HepG2 (cell line): Measurements from ENCODE around the gene RASD1.

ENCODE experiments used
- FOXC1 ChIP-seq: sonication (generic); formaldehyde crosslinking; IDR thresholded peaks from 2 replicates; pipeline ENCODE4 v1.8.0; 2022; ENCODE audit warnings: mild to moderate bottlenecking, missing genetic modification reagents, borderline replicate concordance
- FOXP1 ChIP-seq, 2 experiments: fragments of 450-650 bp in 1 of 2; IDR thresholded peaks; 2 replicates each; pipeline ENCODE4 v1.6.1; 2017 to 2018; ENCODE audit warnings: antibody characterized with exemption in 1 of 2
- GFI1 ChIP-seq: sonication (generic); formaldehyde crosslinking; IDR thresholded peaks from 2 replicates; pipeline ENCODE4 v1.5.0; 2020; ENCODE audit warnings: missing genetic modification reagents, mild to moderate bottlenecking, borderline replicate concordance
- NBN ChIP-seq: fragments of 450-650 bp; conservative IDR thresholded peaks from 2 replicates; pipeline ENCODE4 v1.6.1; 2017
- POLR2A ChIP-seq, 2 experiments: IDR thresholded peaks; 2 replicates each; pipeline ENCODE4 v1.6.1; 2011; ENCODE audit warnings: low read depth in 2 of 2, low read length in 2 of 2, mild to moderate bottlenecking in 1 of 2, moderate library complexity in 1 of 2; ENCODE audit not compliant: insufficient read depth in 1 of 2
- SALL2 ChIP-seq: sonication (generic); formaldehyde crosslinking; IDR thresholded peaks from 2 replicates; pipeline ENCODE4 v1.8.1; 2023; ENCODE audit warnings: mild to moderate bottlenecking, missing genetic modification reagents, inconsistent platforms
- ZNF354B ChIP-seq: sonication (generic); formaldehyde crosslinking; IDR thresholded peaks from 2 replicates; pipeline ENCODE4 v1.8.0; 2022; ENCODE audit warnings: mild to moderate bottlenecking, missing genetic modification reagents
- ZNF891 ChIP-seq: sonication (generic); formaldehyde crosslinking; IDR thresholded peaks from 2 replicates; pipeline ENCODE4 v1.5.0; 2020; ENCODE audit warnings: mild to moderate bottlenecking, missing genetic modification reagents
- TF ChIP-seq, protein P1 (sequence below): IDR thresholded peaks from 2 replicates; pipeline ENCODE4 v1.6.1; 2016; ENCODE audit warnings: low read depth, control low read depth
- TF ChIP-seq, protein P2 (sequence below): sonication (generic); formaldehyde crosslinking; IDR thresholded peaks from 2 replicates; pipeline ENCODE4 v1.5.0; 2020; ENCODE audit warnings: mild to moderate bottlenecking, missing genetic modification reagents, moderate library complexity

DNA sequence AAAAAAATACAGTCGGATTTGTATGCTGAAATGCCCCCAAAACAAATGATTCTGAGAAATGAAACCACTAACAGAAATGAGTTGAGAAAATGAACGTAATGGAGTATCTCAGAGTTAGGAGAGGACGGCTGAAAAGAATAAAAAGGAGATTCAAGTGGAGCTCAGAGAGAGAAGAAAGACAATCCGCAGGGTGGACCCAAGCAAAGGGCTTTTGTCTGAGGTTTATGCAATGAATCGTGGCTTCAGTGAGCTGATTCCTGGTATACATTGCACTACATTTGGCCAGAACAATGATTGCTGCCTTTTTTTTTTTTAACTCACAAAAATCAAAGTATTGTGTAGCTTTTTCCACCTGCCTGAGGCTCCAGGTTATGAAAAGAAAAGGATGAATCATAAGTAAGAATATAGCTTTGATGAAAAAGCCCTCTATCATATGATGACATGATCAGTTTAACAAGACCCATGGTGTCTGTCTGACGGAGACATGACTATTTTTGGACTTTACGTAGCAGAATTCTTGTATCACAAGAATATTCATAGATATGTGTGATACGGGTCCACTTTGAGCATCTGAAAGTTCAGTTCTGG is 23.8 kb downstream of the RASD1 start:
- no peak for TF ChIP-seq GFI1
- no peak for TF ChIP-seq SALL2 (CRISPR knock-in tag)
- no peak for TF ChIP-seq ZNF891 (CRISPR knock-in tag)
- TF ChIP-seq POLR2A (IDR thresholded peaks at IDR 0.05; ENCODE audit: insufficient read depth in 1 of 2, low read depth in 2 of 2, low read length in 2 of 2) = no peak
- no peak for TF ChIP-seq FOXP1 (IDR thresholded peaks at IDR 0.05)
- no peak for TF ChIP-seq FOXP1 (CRISPR knock-in tag; IDR thresholded peaks at IDR 0.05)
- TF ChIP-seq, protein P1, sequence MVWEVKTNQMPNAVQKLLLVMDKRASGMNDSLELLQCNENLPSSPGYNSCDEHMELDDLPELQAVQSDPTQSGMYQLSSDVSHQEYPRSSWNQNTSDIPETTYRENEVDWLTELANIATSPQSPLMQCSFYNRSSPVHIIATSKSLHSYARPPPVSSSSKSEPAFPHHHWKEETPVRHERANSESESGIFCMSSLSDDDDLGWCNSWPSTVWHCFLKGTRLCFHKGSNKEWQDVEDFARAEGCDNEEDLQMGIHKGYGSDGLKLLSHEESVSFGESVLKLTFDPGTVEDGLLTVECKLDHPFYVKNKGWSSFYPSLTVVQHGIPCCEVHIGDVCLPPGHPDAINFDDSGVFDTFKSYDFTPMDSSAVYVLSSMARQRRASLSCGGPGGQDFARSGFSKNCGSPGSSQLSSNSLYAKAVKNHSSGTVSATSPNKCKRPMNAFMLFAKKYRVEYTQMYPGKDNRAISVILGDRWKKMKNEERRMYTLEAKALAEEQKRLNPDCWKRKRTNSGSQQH (CRISPR knock-in tag) = no peak
- TF ChIP-seq FOXC1 (CRISPR knock-in tag) = no peak
- TF ChIP-seq ZNF354B (CRISPR knock-in tag) = no peak
- TF ChIP-seq NBN = no peak
- TF ChIP-seq, protein P2, sequence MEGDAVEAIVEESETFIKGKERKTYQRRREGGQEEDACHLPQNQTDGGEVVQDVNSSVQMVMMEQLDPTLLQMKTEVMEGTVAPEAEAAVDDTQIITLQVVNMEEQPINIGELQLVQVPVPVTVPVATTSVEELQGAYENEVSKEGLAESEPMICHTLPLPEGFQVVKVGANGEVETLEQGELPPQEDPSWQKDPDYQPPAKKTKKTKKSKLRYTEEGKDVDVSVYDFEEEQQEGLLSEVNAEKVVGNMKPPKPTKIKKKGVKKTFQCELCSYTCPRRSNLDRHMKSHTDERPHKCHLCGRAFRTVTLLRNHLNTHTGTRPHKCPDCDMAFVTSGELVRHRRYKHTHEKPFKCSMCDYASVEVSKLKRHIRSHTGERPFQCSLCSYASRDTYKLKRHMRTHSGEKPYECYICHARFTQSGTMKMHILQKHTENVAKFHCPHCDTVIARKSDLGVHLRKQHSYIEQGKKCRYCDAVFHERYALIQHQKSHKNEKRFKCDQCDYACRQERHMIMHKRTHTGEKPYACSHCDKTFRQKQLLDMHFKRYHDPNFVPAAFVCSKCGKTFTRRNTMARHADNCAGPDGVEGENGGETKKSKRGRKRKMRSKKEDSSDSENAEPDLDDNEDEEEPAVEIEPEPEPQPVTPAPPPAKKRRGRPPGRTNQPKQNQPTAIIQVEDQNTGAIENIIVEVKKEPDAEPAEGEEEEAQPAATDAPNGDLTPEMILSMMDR (CRISPR knock-in tag) = no peak
